K562 (cell line): Measurements from ENCODE around the gene F13B. TPM values are rescaled to one million over a fixed set of nuclear protein-coding genes. Genes with fewer than 3 reads are reported as not detected.
A peak's percentile ranks its signal among the peaks of the same experiment; 100 is the strongest.

Experiments
- ATF1 ChIP-seq, 2 experiments: fragments of 450-650 bp in 1 of 2; IDR thresholded peaks; 2 replicates each; pipeline ENCODE4 v1.6.1; 2016; ENCODE audit warnings: missing compliant biosample characterization in 1 of 2, missing genetic modification characterization in 1 of 2
- CBX3 ChIP-seq, 2 experiments: IDR thresholded peaks; 1 replicate in 1 of 2; 2 replicates in 1 of 2; pipeline ENCODE4 v1.6.1; 2012; ENCODE audit warnings: inconsistent platforms in 2 of 2, low read length in 2 of 2, borderline replicate concordance in 1 of 2, control low read depth in 1 of 2
- HDAC3 ChIP-seq: fragments of 450-650 bp; IDR thresholded peaks from 2 replicates; pipeline ENCODE4 v1.6.1; 2018; ENCODE audit warnings: borderline replicate concordance, mild to moderate bottlenecking, moderate library complexity; ENCODE audit not compliant: partially characterized antibody
- KLF13 ChIP-seq: fragments of 450-650 bp; IDR thresholded peaks from 2 replicates; pipeline ENCODE4 v1.6.1; 2016; ENCODE audit warnings: missing genetic modification characterization, low read depth, mild to moderate bottlenecking, missing compliant biosample characterization, moderate library complexity, borderline replicate concordance
- NR2C2 ChIP-seq, 2 experiments: fragments of 200-800 bp in 1 of 2; sonication (Bioruptor generic) in 1 of 2; sonication (generic) in 1 of 2; formaldehyde crosslinking in 1 of 2; IDR thresholded peaks; 2 replicates each; pipeline versions ENCODE4 v1.6.1 to v1.8.0; 2016 to 2022; ENCODE audit warnings: mild to moderate bottlenecking in 1 of 2, missing compliant biosample characterization in 1 of 2, missing genetic modification characterization in 1 of 2, missing genetic modification reagents in 1 of 2
- POLR2AphosphoS5 ChIP-seq: IDR thresholded peaks from 2 replicates; pipeline ENCODE4 v1.6.1; 2011; ENCODE audit warnings: mild to moderate bottlenecking, low read depth, low read length, moderate library complexity; ENCODE audit not compliant: control insufficient read depth, insufficient read depth
- SP1 ChIP-seq: sonication (generic); formaldehyde crosslinking; IDR thresholded peaks from 2 replicates; pipeline ENCODE4 v1.8.1; 2022; ENCODE audit warnings: mild to moderate bottlenecking, missing genetic modification reagents
- TAF7 ChIP-seq: fragments of 450-650 bp; IDR thresholded peaks from 2 replicates; pipeline ENCODE4 v1.6.1; 2016; ENCODE audit warnings: missing genetic modification characterization, missing compliant biosample characterization
- YY1 ChIP-seq, 3 experiments: IDR thresholded peaks; 2 replicates each; pipeline ENCODE4 v1.6.1; 2011; ENCODE audit warnings: low read length in 2 of 3, mild to moderate bottlenecking in 2 of 3, moderate library complexity in 2 of 3, borderline replicate concordance in 1 of 3, control low read depth in 1 of 3, low read depth in 1 of 3; ENCODE audit not compliant: insufficient read depth in 3 of 3, insufficient replicate concordance in 2 of 3, control insufficient read depth in 1 of 3, insufficient read length in 1 of 3; ENCODE audit errors: extremely low read depth in 1 of 3
- ZNF561 ChIP-seq: fragments of 450-650 bp; formaldehyde crosslinking; conservative IDR thresholded peaks from 2 replicates; pipeline ENCODE4 v1.4.0; 2020; ENCODE audit warnings: mild to moderate bottlenecking, moderate library complexity
- ZNF644 ChIP-seq: fragments of 200-800 bp; sonication (Bioruptor generic); IDR thresholded peaks from 2 replicates; pipeline ENCODE4 v1.6.1; 2016; ENCODE audit warnings: low read depth, missing genetic modification characterization, missing compliant biosample characterization
- ZNF696 ChIP-seq: fragments of 250-450 bp; sonication (Bioruptor Pico); conservative IDR thresholded peaks from 2 replicates; pipeline ENCODE4 v1.4.0; 2020; ENCODE audit warnings: mild to moderate bottlenecking, moderate library complexity
- ZNF766 ChIP-seq: fragments of 200-800 bp; sonication (Bioruptor generic); conservative IDR thresholded peaks from 2 replicates; pipeline ENCODE4 v1.6.1; 2016; ENCODE audit warnings: missing genetic modification characterization, missing compliant biosample characterization
- polyA plus RNA-seq, 8 experiments: library from polyadenylated mRNA; depleted of rRNA in 4 of 8; stranded (reverse) in 5 of 8; unstranded in 3 of 8; fragments of >200 nt; fragmentation: Nextera tagmentation in 2 of 8; fragmentation: Illumina TruSeq in 1 of 8; extraction: Ambion mirVana in 2 of 8; extraction: Trizol in 1 of 8; gene quantifications; 2 replicates each; pipeline versions ENCODE4 v1.2.1 to v1.2.3, GENCODE V29; 2011 to 2014; ENCODE audit warnings: inconsistent platforms in 1 of 8, missing spikeins in 1 of 8
- total RNA-seq, 7 experiments: library from RNA; depleted of rRNA in 6 of 7; stranded (reverse); fragments of >200 nt in 6 of 7; fragmentation: Illumina TruSeq in 2 of 7; extraction: Trizol in 2 of 7; gene quantifications; 2 replicates each; pipeline versions ENCODE4 v1.2.1 to v1.2.3, GENCODE V29; 2011 to 2021; ENCODE audit warnings: low replicate concordance in 1 of 7
- TF ChIP-seq, protein P1 (sequence below): fragments of 450-650 bp; IDR thresholded peaks from 2 replicates; pipeline ENCODE4 v1.6.1; 2017; ENCODE audit warnings: antibody characterized with exemption, mild to moderate bottlenecking
- TF ChIP-seq, protein P2 (sequence below): sonication (generic); formaldehyde crosslinking; IDR thresholded peaks from 2 replicates; pipeline ENCODE4 v1.9.0; 2022; ENCODE audit warnings: mild to moderate bottlenecking, missing genetic modification reagents
- TF ChIP-seq, protein P3 (sequence below): sonication (generic); formaldehyde crosslinking; IDR thresholded peaks from 2 replicates; pipeline ENCODE4 v1.8.0; 2022; ENCODE audit warnings: missing genetic modification reagents, mild to moderate bottlenecking, moderate library complexity, borderline replicate concordance
- TF ChIP-seq, protein P4 (sequence below): fragments of 450-650 bp; formaldehyde crosslinking; IDR thresholded peaks from 2 replicates; pipeline ENCODE4 v1.4.0; 2022; ENCODE audit warnings: mild to moderate bottlenecking, moderate library complexity

Gene F13B
- total and polyA plus RNA-seq, 9 of the 15 experiments (the other 6 are each of a cell fraction or from before 2014, with no cell fraction given): not detected

DNA sequence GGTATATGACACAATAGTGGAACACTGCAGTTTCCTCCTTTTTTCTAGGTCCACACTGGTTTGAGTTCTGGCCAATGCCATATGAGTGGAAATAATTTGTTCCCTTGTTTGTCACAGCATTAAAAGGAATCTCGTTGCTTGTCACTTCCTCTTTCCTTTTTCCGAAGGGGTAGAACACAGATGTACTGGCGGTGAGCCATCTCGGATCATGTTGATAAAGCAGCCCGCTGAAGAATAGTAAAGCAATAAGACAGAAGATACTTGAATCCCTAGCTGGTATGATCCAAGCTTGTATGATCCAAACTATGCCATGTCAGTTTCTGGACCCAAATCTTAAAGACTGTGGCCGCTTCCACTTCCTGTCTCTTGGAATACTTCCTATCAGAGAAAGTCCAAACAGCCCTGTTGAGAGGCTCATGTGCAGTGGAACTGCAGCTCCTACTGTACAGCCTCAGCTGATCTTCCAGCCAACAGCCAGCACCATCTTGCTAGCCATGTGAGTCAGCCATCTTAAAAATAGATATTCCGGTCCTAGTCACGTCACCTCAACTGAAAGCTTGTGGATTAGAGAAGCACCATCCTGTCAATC, 49.4 kb downstream of the F13B start (continued):
- no peak for TF ChIP-seq ZNF561 (CRISPR knock-in tag)
- TF ChIP-seq ZNF766 (CRISPR knock-in tag): 0 out of 2 replicates have a peak, but pooled peaks have one; percentile 56
- TF ChIP-seq, protein P1, sequence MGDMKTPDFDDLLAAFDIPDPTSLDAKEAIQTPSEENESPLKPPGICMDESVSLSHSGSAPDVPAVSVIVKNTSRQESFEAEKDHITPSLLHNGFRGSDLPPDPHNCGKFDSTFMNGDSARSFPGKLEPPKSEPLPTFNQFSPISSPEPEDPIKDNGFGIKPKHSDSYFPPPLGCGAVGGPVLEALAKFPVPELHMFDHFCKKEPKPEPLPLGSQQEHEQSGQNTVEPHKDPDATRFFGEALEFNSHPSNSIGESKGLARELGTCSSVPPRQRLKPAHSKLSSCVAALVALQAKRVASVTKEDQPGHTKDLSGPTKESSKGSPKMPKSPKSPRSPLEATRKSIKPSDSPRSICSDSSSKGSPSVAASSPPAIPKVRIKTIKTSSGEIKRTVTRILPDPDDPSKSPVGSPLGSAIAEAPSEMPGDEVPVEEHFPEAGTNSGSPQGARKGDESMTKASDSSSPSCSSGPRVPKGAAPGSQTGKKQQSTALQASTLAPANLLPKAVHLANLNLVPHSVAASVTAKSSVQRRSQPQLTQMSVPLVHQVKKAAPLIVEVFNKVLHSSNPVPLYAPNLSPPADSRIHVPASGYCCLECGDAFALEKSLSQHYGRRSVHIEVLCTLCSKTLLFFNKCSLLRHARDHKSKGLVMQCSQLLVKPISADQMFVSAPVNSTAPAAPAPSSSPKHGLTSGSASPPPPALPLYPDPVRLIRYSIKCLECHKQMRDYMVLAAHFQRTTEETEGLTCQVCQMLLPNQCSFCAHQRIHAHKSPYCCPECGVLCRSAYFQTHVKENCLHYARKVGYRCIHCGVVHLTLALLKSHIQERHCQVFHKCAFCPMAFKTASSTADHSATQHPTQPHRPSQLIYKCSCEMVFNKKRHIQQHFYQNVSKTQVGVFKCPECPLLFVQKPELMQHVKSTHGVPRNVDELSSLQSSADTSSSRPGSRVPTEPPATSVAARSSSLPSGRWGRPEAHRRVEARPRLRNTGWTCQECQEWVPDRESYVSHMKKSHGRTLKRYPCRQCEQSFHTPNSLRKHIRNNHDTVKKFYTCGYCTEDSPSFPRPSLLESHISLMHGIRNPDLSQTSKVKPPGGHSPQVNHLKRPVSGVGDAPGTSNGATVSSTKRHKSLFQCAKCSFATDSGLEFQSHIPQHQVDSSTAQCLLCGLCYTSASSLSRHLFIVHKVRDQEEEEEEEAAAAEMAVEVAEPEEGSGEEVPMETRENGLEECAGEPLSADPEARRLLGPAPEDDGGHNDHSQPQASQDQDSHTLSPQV: no peak
- no peak for TF ChIP-seq ZNF696 (CRISPR knock-in tag)
- 0 out of 2 replicates have a peak, but pooled peaks have one; percentile 55 for TF ChIP-seq ZNF644 (tag)
- no peak for TF ChIP-seq HDAC3
- TF ChIP-seq KLF13 (tag): peak; percentile 33; the same call in 1 of the 2 replicates
- TF ChIP-seq, protein P2, sequence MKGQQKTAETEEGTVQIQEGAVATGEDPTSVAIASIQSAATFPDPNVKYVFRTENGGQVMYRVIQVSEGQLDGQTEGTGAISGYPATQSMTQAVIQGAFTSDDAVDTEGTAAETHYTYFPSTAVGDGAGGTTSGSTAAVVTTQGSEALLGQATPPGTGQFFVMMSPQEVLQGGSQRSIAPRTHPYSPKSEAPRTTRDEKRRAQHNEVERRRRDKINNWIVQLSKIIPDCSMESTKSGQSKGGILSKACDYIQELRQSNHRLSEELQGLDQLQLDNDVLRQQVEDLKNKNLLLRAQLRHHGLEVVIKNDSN (CRISPR knock-in tag): peak; percentile 33; the same call in 1 of the 2 replicates
- TF ChIP-seq SP1 (CRISPR knock-in tag): peak; percentile 24; the same call in 1 of the 2 replicates
- peak; percentile 36 to 86 (median 46) for TF ChIP-seq YY1 (IDR thresholded peaks at IDR 0.05; ENCODE audit: borderline replicate concordance in 1 of 3, control insufficient read depth in 1 of 3, extremely low read depth in 1 of 3, insufficient read depth in 3 of 3, insufficient read length in 1 of 3, insufficient replicate concordance in 2 of 3, low read depth in 1 of 3, low read length in 2 of 3)
- no peak for TF ChIP-seq NR2C2 (CRISPR knock-in tag; IDR thresholded peaks at IDR 0.05)
- TF ChIP-seq NR2C2 (tag; IDR thresholded peaks at IDR 0.05): peak; percentile 41
- no peak for TF ChIP-seq ATF1 (CRISPR knock-in tag; IDR thresholded peaks at IDR 0.05)
- TF ChIP-seq ATF1 (tag; IDR thresholded peaks at IDR 0.05): peak; percentile 64
- TF ChIP-seq, protein P3, sequence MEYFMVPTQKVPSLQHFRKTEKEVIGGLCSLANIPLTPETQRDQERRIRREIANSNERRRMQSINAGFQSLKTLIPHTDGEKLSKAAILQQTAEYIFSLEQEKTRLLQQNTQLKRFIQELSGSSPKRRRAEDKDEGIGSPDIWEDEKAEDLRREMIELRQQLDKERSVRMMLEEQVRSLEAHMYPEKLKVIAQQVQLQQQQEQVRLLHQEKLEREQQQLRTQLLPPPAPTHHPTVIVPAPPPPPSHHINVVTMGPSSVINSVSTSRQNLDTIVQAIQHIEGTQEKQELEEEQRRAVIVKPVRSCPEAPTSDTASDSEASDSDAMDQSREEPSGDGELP (CRISPR knock-in tag): peak; percentile 71
- TF ChIP-seq, protein P4, sequence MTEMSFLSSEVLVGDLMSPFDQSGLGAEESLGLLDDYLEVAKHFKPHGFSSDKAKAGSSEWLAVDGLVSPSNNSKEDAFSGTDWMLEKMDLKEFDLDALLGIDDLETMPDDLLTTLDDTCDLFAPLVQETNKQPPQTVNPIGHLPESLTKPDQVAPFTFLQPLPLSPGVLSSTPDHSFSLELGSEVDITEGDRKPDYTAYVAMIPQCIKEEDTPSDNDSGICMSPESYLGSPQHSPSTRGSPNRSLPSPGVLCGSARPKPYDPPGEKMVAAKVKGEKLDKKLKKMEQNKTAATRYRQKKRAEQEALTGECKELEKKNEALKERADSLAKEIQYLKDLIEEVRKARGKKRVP: peak; percentile 68
- peak; percentile 89 for TF ChIP-seq TAF7 (tag)
- TF ChIP-seq POLR2AphosphoS5: no peak
- 0 out of 3 replicates have a peak, but pooled peaks of 1 of the 2 experiments have one; percentile 24 for TF ChIP-seq CBX3 (IDR thresholded peaks at IDR 0.05; ENCODE audit: borderline replicate concordance in 1 of 2, low read length in 2 of 2)
